GM12801 (cell line): ENCODE data around the gene CCER1.

Source experiments
- CTCF ChIP-seq: IDR thresholded peaks from one replicate; pipeline ENCODE4 v1.5.1; 2011; ENCODE audit warnings: control low read depth; ENCODE audit not compliant: insufficient read length; ENCODE audit errors: extremely low read depth

CCER1 gene

GRCh38 chr12:90969346-90969745 is 14.4 kb upstream of the CCER1 start:
- TF ChIP-seq CTCF = no peak

- no peak for TF ChIP-seq CTCF
These were observed 10.2 kb upstream of the CCER1 start for GRCh38 chr12:90965204-90965603.

GRCh38 chr12:90964616-90965015 is 9.6 kb upstream of the CCER1 start:
- TF ChIP-seq CTCF = no peak

GRCh38 chr12:90963946-90964345 is 9.0 kb upstream of the CCER1 start:
- no peak for TF ChIP-seq CTCF

GRCh38 chr12:90961154-90961553 is 6.2 kb upstream of the CCER1 start:
- no peak for TF ChIP-seq CTCF

GRCh38 chr12:90959538-90960139 is 4.7 kb upstream of the CCER1 start:
- no peak for TF ChIP-seq CTCF

- no peak for TF ChIP-seq CTCF
These were observed 4.1 kb upstream of the CCER1 start for GRCh38 chr12:90959032-90959431.

- no peak for TF ChIP-seq CTCF
These were observed 3.4 kb upstream of the CCER1 start for GRCh38 chr12:90958347-90958746.
